Nephron (organoid): Measurements from ENCODE around the gene VSX2.

Experiments used
- H3K27ac Mint-ChIP-seq, 3 experiments: 2 replicates each; pipeline ENCODE4 v1.8.0; 2020; ENCODE audit warnings: mixed read lengths in 3 of 3, mild to moderate bottlenecking in 2 of 3, moderate library complexity in 1 of 3
- H3K27me3 Mint-ChIP-seq: 2 replicates; pipeline ENCODE4 v1.8.0; 2021; ENCODE audit warnings: low read depth, mild to moderate bottlenecking, moderate library complexity, mixed read lengths
- H3K36me3 Mint-ChIP-seq: 2 replicates; pipeline ENCODE4 v1.8.0; 2020; ENCODE audit warnings: low read depth, mixed read lengths
- H3K4me1 Mint-ChIP-seq: 2 replicates; pipeline ENCODE4 v1.8.0; 2020; ENCODE audit warnings: mixed read lengths
- H3K4me3 Mint-ChIP-seq, 3 experiments: 2 replicates each; pipeline ENCODE4 v1.8.0; 2020; ENCODE audit warnings: mild to moderate bottlenecking in 3 of 3, mixed read lengths in 3 of 3, moderate library complexity in 2 of 3
- H3K9me3 Mint-ChIP-seq: 2 replicates; pipeline ENCODE4 v1.8.0; 2020; ENCODE audit warnings: mixed read lengths
- CTCF ChIP-seq, 3 experiments: fragments of 200-600 bp; sonication (generic); IDR thresholded peaks; one replicate each; pipeline ENCODE4 v1.5.0; 2021; ENCODE audit warnings: antibody characterized with exemption in 3 of 3; ENCODE audit not compliant: unreplicated experiment in 3 of 3

Gene VSX2

GRCh38 chr14:74281069-74281468 lies 41.8 kb downstream of the VSX2 start:
- Mint-ChIP-seq H3K36me3 (peaks cover 57% of the 10 kb centered on the region), H3K27me3 (no peaks in the 10 kb centered on the region), H3K9me3 (peaks cover 15% of the 10 kb centered on the region), H3K27ac (no peak overlapping the region), H3K4me1 (no peaks in the 10 kb centered on the region), H3K4me3 (no peak overlapping the region)
- TF ChIP-seq CTCF (IDR thresholded peaks at IDR 0.05; ENCODE audit: unreplicated experiment in 3 of 3) = no peak

GRCh38 chr14:74286736-74287135 lies 47.5 kb downstream of the VSX2 start:
- H3K27ac Mint-ChIP-seq = no peak overlapping the region
- no peaks in the 10 kb centered on the region for H3K27me3 Mint-ChIP-seq
- no peak for TF ChIP-seq CTCF (IDR thresholded peaks at IDR 0.05; ENCODE audit: unreplicated experiment in 3 of 3)
- H3K36me3 Mint-ChIP-seq = peaks cover 57% of the 10 kb centered on the region
- H3K4me1 Mint-ChIP-seq = no peaks in the 10 kb centered on the region
- no peak overlapping the region for H3K4me3 Mint-ChIP-seq
- H3K9me3 Mint-ChIP-seq = no peaks in the 10 kb centered on the region

GRCh38 chr14:74289801-74290200 lies 50.6 kb downstream of the VSX2 start:
- Mint-ChIP-seq H3K36me3 (peaks cover 53% of the 10 kb centered on the region), H3K27me3 (no peaks in the 10 kb centered on the region), H3K4me3 (no peak overlapping the region), H3K9me3 (no peaks in the 10 kb centered on the region), H3K27ac (no peak overlapping the region), H3K4me1 (no peaks in the 10 kb centered on the region)
- no peak for TF ChIP-seq CTCF (IDR thresholded peaks at IDR 0.05; ENCODE audit: unreplicated experiment in 3 of 3)

- Mint-ChIP-seq H3K27ac (no peak overlapping the region), H3K4me3 (no peak overlapping the region), H3K9me3 (no peaks in the 10 kb centered on the region), H3K27me3 (no peaks in the 10 kb centered on the region), H3K36me3 (peaks cover 52% of the 10 kb centered on the region), H3K4me1 (no peaks in the 10 kb centered on the region)
- peak; percentile 42 to 57 (median 42) for TF ChIP-seq CTCF (IDR thresholded peaks at IDR 0.05; ENCODE audit: unreplicated experiment in 3 of 3)
Measured at GRCh38 chr14:74290415-74290814, 51.2 kb downstream of the VSX2 start.

- H3K27ac Mint-ChIP-seq = no peak overlapping the region
- H3K4me3 Mint-ChIP-seq = no peak overlapping the region
- no peaks in the 10 kb centered on the region for H3K27me3 Mint-ChIP-seq
- no peak for TF ChIP-seq CTCF (IDR thresholded peaks at IDR 0.05; ENCODE audit: unreplicated experiment in 3 of 3)
- H3K9me3 Mint-ChIP-seq = no peaks in the 10 kb centered on the region
- no peaks in the 10 kb centered on the region for H3K4me1 Mint-ChIP-seq
- peaks cover 52% of the 10 kb centered on the region for H3K36me3 Mint-ChIP-seq
Measured at GRCh38 chr14:74292061-74292460, 52.8 kb downstream of the VSX2 start.

GRCh38 chr14:74293606-74294005 lies 54.4 kb downstream of the VSX2 start:
- Mint-ChIP-seq H3K27me3 (no peaks in the 10 kb centered on the region), H3K4me1 (peaks cover 1% of the 10 kb centered on the region), H3K9me3 (no peaks in the 10 kb centered on the region), H3K36me3 (peaks cover 56% of the 10 kb centered on the region), H3K4me3 (no peak overlapping the region), H3K27ac (no peak overlapping the region)
- TF ChIP-seq CTCF (IDR thresholded peaks at IDR 0.05; ENCODE audit: unreplicated experiment in 3 of 3) = no peak
